KOPT-K1 (cell line): ENCODE measurements around the gene ANKIB1.
A peak's percentile ranks its signal among the peaks of the same experiment; 100 is the strongest.
"Not testable (repeated sequence)": the region's sequence is repeated elsewhere in the genome, so short reads cannot be mapped to it uniquely, and the experiment has no call there.

Experiments
- H3K27ac ChIP-seq: fragments of 200-600 bp; sonication (generic); 2 replicates; pipeline ENCODE4 v1.5.1; 2016; ENCODE audit warnings: antibody characterized with exemption, mild to moderate bottlenecking, low read depth, low read length; ENCODE audit not compliant: poor library complexity, severe bottlenecking
- H3K36me3 ChIP-seq: fragments of 200-600 bp; sonication (generic); 2 replicates; pipeline ENCODE4 v1.5.1; 2017; ENCODE audit warnings: antibody characterized with exemption, mild to moderate bottlenecking, low read length, moderate library complexity; ENCODE audit not compliant: insufficient read depth
- H3K9me3 ChIP-seq: fragments of 200-600 bp; sonication (generic); 2 replicates; pipeline ENCODE4 v1.5.1; 2017; ENCODE audit warnings: antibody characterized with exemption, low read length, mild to moderate bottlenecking; ENCODE audit not compliant: insufficient read depth, poor library complexity, severe bottlenecking

The ANKIB1 gene

DNA sequence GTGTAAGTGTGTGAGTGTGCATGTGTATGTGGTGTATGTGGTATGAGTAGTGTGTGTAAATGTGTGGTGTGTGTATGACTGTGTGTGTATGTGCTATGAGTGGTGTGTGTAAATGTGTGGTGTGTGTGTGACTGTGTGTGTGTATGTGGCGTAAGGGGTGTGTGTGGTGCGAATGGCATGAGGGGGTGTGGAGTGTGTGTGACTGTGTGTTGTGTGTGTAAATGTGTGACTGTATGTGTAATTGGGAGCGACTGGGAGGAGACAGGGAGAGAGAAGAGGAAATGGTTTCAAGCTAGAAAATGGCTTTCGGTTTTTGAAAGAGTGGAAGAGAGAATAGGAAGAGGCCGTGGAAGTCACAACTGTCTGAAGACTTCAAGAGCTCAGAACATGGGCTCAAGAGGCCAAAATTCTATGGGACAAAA lies 177.9 kb downstream of the ANKIB1 start:
- Histone ChIP-seq H3K27ac (no peak overlapping the region), H3K36me3 (no peaks in the 10 kb centered on the region), H3K9me3 (no peaks in the 10 kb centered on the region)

DNA sequence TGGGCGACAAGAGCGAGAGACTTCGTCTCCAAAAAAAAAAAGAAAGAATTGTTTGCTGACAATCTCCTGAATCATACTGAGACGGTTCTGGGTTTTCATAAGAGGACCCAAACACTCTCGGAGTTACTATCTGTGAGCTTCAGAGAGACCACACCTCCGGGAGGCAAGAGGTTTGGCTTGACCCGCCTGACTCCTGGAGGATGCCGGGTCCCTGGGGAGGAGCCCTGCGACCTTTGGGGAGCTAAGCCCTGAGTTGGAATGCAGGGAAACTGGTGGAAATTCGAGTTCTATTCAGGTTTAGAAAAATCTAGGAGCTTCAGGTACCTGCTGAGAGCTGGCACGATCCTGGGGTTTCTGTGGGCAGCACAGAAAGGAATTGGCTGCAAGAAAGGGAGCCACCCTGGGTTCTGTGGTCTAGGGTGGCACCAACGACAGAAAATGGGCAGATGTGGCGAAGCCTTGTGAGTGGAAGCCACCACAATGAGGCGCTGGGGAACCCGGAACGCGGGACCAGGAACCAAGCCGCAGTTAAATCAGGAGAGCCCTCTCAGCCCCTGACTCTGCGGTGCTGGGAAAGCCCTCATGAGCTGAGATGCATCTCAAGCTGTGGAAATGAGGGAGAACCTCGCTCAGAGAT lies 179.7 kb downstream of the ANKIB1 start:
- Histone ChIP-seq H3K27ac (no peak overlapping the region), H3K9me3 (no peaks in the 10 kb centered on the region), H3K36me3 (no peaks in the 10 kb centered on the region)

DNA sequence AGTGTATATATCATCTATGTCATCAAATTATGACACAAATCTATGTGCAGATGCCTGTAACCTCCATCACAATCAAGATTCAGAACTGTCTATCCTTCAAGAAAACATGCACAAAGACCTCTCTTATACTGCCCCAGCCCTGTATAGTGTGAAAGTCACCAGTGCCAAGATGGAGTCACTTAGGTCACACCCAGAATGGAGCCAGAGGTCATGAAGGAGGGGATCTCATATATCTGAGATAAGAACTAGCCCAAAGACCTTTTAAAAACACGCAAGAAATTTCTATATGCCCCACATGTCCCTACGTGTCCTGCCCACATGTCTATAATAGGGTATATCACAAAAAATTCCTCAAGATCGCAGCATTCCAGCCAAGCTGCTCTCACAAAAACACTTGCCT lies 181.4 kb downstream of the ANKIB1 start:
- no peaks in the 10 kb centered on the region for H3K9me3 ChIP-seq
- H3K36me3 ChIP-seq = no peaks in the 10 kb centered on the region
- H3K27ac ChIP-seq = no peak overlapping the region

DNA sequence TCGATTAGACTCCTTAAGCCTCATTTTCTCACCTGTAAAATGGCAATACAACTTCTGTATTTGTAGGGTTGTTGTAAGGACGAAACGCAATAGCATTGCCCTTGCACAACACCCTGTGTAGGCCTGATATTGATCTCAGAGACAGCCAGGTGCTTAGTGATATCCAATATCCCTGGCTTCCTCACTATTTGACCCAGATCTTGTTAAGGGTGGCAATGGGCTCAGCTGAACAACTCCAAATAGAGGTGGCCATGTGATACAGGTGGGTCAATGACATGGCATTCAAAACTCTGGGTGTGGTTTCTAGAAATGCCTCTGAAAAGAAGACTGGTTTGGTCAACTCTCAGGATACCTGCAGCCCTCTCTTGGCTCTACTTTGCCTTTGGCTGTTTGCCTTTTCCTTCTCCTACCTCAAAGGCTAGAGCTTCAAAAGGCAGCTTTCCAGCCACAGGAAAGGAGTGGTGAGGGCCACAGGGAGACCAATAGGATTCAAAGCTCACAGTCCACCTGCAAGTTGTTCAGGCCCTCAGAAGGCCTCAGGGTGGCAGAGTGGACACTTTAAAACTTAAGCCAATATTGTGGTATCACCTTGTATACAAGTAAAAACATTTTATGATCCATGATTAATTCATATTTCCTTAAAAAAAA lies 186.6 kb downstream of the ANKIB1 start:
- Histone ChIP-seq H3K27ac (no peak overlapping the region), H3K9me3 (no peaks in the 10 kb centered on the region), H3K36me3 (no peaks in the 10 kb centered on the region)

DNA sequence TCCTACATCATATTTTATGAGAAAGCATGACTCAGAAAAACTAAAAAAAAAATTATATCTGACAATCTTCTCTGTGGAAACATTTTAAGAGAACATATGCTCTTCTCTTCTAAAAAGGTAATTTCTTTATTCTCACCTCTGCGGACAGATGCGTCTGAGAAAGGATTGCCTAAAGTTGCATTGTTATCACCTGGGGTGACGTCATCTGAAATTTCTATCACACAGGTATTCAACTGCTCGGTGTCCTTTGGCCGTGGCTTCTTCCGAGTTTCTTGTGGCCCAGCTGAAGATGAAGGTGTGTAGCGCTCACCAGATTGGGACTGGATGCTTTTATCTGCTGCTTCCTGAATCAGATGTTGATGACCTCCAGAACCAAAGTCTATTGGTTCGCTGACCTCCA lies 187.2 kb downstream of the ANKIB1 start:
- H3K27ac ChIP-seq = no peak overlapping the region
- no peaks in the 10 kb centered on the region for H3K36me3 ChIP-seq
- no peaks in the 10 kb centered on the region for H3K9me3 ChIP-seq

DNA sequence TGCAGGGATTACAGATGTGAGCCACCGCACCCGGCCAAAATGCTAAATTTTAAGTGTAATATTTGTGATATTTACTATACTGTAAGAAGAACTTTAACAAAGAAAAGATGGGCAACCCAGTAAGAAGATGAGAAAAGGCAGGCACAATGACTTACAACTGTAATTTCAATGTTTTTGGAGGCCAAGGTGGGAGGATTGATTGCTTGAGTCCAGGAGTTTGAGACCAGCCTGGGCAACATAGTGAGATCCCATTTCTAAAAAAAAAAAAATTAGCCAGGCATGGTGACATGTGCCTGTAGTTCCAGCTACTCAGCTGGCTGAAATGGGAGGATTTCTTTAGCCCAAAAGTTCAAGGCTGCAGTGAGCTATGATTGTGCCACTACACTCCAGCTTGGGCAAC lies 189.8 kb downstream of the ANKIB1 start:
- no peaks in the 10 kb centered on the region for H3K9me3 ChIP-seq
- no peaks in the 10 kb centered on the region for H3K36me3 ChIP-seq
- no peak overlapping the region for H3K27ac ChIP-seq

DNA sequence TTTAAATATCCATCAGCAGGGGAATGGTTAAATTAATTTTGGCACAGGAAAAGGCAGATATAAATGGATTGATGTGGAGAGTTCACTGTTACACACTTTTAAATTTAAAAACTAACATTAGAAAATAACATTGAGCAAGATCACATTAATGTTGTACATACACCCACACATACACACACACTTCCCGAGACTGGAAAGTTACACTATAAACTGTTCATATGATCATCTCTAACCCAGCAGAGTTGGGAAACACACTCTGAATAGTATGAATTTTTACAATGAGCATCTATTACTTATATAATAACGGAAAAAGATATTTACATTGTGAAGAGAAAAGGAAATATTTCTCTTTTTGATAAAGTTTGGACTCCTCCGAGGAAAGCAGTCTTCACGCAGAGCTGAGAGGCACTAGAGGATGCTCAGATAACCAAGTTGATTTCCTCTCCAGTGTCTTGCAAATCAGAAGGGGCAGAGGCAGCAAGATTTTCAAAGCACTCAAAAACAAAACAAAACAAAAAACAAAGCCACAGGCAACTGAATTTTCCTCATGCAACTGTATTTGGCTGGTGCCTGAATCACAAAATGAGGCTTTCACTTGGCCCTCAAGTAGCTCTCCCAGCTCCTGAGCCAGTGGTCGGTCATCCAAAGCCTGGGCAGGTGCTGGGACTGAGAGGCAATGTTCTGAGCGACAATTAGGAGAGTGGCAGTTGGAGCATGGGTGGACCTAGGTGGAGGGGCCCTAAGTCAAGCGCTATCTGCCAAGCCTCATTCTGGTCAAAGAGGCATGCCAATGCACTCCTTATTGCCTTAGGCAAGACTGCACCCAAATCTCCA lies 191.1 kb downstream of the ANKIB1 start:
- Histone ChIP-seq H3K9me3 (no peaks in the 10 kb centered on the region), H3K27ac (no peak overlapping the region), H3K36me3 (no peaks in the 10 kb centered on the region)

DNA sequence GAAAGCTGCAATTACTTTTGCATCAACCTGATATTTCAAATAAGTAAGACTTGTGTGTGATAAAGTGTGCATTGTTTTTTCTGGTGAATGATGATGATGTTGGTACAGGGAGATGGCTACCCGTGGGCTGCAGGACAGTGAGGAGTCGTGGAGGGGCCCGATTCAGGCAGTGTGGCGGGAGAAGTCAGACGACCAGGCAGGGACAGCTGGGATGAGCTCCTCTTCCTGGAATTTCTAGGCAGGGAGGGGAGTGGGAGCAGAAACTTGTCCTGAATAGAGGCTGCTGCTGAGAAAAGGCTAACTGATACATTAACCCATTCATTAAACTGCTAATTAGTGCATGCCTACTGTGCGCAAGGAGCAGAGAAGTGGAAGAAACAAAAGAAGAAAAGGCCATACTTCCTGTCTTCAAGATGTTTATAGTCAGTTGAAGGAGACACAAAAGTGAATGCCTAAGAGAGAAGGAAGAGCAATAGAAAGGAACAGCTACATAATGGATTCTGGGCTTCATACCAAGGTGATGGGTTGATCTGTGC lies 192.2 kb downstream of the ANKIB1 start:
- no peaks in the 10 kb centered on the region for H3K36me3 ChIP-seq
- H3K27ac ChIP-seq = no peak overlapping the region
- H3K9me3 ChIP-seq = no peaks in the 10 kb centered on the region

DNA sequence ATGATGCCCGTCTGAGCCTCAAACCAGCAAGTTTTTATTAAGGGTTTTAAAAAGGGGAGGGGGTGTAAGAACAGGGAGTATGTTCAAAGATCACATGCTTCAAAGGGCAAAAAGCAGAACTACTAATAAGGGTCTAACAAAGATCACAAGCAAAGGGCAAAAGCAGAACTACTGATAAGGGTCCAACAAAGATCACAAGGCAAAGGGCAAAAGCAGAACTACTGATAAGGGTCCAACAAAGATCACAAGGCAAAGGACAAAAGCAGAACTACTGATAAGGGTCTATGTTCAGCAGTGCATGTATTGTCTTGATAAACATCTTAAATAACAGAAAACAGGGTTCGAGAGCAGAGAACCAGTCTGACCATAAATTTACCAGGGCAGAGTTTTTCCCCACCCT lies 196.9 kb downstream of the ANKIB1 start:
- not testable (repeated sequence) for H3K36me3 ChIP-seq, H3K9me3 ChIP-seq, H3K27ac ChIP-seq

DNA sequence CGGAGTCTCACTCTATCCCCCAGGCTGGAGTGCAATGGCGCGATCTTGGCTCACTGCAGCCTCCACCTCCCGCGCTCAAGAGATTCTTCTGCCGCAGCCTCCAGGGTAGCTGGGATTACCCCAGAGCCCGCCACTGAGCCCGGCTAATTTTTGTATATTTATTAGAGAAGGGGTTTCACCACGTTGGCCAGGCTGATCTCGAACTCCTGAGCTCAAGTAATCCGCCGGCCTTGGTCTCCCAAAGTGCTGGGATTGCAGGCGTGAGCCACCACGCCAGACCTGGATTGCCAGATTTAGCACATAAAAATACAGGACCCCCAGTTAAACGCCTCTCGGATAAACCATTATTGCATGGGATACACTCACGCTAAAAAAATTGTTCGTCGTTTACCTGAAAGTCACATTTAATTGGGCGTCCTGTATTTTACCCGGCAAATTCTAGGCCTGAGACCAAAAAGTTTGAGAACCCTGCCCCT lies 201.1 kb downstream of the ANKIB1 start:
- no peaks in the 10 kb centered on the region for H3K9me3 ChIP-seq
- H3K27ac ChIP-seq = peak overlapping the region; percentile 93
- H3K36me3 ChIP-seq = peaks cover 17% of the 10 kb centered on the region; the same call in 1 of the 2 replicates

DNA sequence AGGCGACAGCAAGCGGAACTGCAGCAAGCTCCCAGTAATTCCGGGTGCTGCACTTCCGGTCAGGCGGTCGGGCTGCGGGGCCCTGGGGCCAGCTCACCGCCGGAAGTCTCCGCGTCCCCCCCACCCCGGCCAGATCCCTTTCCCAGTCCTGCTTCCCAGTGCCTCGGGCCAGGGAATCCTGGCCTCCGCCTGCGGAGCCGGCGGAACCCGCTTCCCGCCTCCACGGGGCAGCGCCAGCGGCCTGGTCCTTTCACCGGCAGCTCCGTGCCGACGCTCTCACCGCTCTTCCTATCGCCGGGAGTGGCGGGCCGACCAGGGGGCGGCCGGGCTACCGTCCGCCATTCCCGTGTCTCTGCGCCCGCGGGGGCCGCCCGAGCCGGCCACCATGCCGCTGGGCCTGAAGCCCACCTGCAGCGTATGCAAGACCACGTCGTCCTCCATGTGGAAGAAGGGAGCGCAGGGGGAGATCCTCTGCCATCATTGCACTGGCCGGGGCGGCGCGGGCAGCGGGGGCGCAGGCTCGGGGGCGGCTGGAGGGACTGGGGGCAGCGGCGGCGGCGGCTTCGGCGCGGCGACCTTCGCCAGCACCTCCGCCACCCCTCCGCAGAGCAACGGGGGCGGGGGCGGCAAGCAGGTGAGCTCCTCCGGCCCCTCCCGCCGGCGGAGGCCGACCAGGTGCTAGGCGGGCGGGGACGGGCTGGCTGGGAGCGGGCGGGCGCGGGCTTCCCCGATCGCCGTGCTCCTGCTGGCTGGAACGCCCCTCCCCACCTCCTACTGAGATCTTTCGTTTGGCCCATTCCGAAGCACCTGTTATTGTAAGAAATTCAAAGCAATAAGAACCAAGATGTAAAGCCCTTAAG lies 201.8 kb downstream of the ANKIB1 start, which contains the start of gene GATAD1:
TSS of gene GATAD1 (plus strand) at position 138 of the 860 bp plus-strand sequence. CDS start at position 386, 248 bp downstream.
- peak within 1 kb of the TSS; percentile 93 for H3K27ac ChIP-seq
- H3K9me3 ChIP-seq = no peaks in the 10 kb centered on the region
- peaks cover 23% of the 10 kb centered on the region; the same call in 1 of the 2 replicates for H3K36me3 ChIP-seq

DNA sequence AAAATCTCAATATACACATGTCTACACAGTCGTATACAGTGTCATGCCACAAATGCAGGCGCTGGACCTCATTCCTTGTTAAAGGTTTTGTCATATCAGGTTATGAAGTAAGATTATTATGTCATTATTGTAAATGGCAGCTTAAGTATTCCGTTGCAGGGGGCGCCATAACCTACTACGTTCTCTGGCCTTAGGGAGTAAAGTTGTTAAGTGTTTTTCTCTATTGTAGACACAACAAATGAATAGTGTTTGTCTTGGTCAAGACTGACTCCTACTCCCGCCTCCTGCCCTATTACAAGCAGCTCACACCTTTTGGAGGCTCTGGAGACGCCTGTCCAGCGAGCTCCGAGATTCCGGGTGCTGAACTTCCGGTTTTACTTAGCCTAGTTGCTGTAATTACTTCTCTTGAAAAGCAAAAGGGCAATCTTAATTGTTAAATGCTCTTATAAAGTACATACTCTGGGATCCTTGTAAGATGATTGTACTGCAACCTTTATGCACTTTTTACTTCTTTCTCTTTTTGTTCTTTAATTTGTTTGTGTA lies 202.5 kb downstream of the ANKIB1 start:
- H3K36me3 ChIP-seq = peaks cover 30% of the 10 kb centered on the region; the same call in 1 of the 2 replicates
- H3K27ac ChIP-seq = peak overlapping the region; percentile 93
- no peaks in the 10 kb centered on the region for H3K9me3 ChIP-seq
